Esophagus (tissue), 2 donors: ENCODE data around the gene LYPLA2. TPM values are rescaled to one million over a fixed set of nuclear protein-coding genes. Genes with fewer than 3 reads are reported as not detected.

Source experiments
- H3K27ac ChIP-seq, 2 donors: one replicate each; pipeline ENCODE4 v1.5.1; 2013; ENCODE audit warnings: low read depth in 2 of 2, mild to moderate bottlenecking in 2 of 2, inconsistent platforms in 1 of 2, low read length in 1 of 2, moderate library complexity in 1 of 2
- H3K27me3 ChIP-seq, 2 donors: one replicate each; pipeline ENCODE4 v1.6.1; 2013; ENCODE audit warnings: low read length in 2 of 2, control low read depth in 1 of 2, mild to moderate bottlenecking in 1 of 2; ENCODE audit not compliant: insufficient read depth in 2 of 2, control insufficient read depth in 1 of 2
- H3K36me3 ChIP-seq, 2 donors: one replicate each; pipeline ENCODE4 v1.6.1; 2013; ENCODE audit warnings: low read length in 1 of 2; ENCODE audit not compliant: control insufficient read depth in 2 of 2, insufficient read depth in 2 of 2
- H3K4me1 ChIP-seq, 2 donors: one replicate each; pipeline ENCODE4 v1.6.1; 2013; ENCODE audit warnings: low read length in 1 of 2; ENCODE audit not compliant: control insufficient read depth in 2 of 2, insufficient read depth in 2 of 2
- H3K4me3 ChIP-seq, 2 donors: one replicate each; pipeline ENCODE4 v1.5.1; 2013; ENCODE audit warnings: low read length in 2 of 2, mild to moderate bottlenecking in 2 of 2, low read depth in 1 of 2, moderate library complexity in 1 of 2
- H3K9me3 ChIP-seq, 2 donors: one replicate each; pipeline ENCODE4 v1.6.1; 2013; ENCODE audit warnings: mild to moderate bottlenecking in 2 of 2, low read depth in 1 of 2, low read length in 1 of 2, moderate library complexity in 1 of 2; ENCODE audit not compliant: control insufficient read depth in 2 of 2, insufficient read depth in 1 of 2
- whole genome bisulfite sequencing, 2 donors: extraction: QIAGEN DNeasy Blood & Tissue Kit; methylation state at CpG; one replicate each; pipeline ENCODE4 v1.1.7; 2013; 5-methylcytosine and 5-hydroxymethylcytosine counted together
- polyA plus RNA-seq, 2 donors: library from polyadenylated mRNA; stranded (reverse); fragments of 200-250 nt; gene quantifications; one replicate each; pipeline ENCODE4 v1.2.3, GENCODE V29; 2013
- donor health status: healthy with polysubstance abuse.
- donor health status: Bipolar disorder and iron deficiency.

The LYPLA2 gene
- 10 to 100 TPM; 44.4 to 63.7 TPM for polyA plus RNA-seq

- H3K27me3 ChIP-seq: no peaks in the 10 kb centered on the region
- H3K4me3 ChIP-seq: peak within 1 kb of the TSS; percentile 53 to 88
- H3K36me3 ChIP-seq: peaks cover 3 to 21% of the 10 kb centered on the region in 2 donors
- H3K4me1 ChIP-seq: peaks cover 7 to 15% of the 10 kb centered on the region in 2 donors
- WGBS, 2 donors: 1 to 2% methylated on average over 47 of the region's 47 CpGs
- H3K9me3 ChIP-seq: no peaks in the 10 kb centered on the region
- peak within 1 kb of the TSS; percentile 80 to 92 for H3K27ac ChIP-seq
Measured at GRCh38 chr1:23790696-23791515, at the start of gene LYPLA2. Gene LYPLA2 (plus strand): TSS chr1:23791145. CDS start chr1:23792683, 1,538 bp downstream.

DNA sequence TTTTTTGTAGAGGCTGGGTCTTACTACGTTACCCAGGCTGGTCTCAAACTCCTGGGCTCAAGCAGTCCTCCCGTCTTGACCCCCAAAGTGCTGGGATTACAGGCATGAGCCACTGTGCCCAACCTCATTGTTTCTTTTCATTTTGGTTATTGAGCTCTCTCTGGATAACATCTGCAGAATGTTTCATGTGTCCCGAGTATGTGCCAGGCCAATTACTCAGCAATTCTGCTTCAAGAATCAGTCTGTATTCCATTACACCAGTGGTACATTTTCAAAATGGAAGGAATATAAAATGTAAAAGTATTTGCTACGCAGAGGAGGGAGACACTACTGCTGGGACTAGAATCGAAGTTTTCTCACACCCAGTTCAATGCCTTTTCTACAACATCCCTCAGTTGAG, 49.3 kb upstream of the LYPLA2 start:
- H3K9me3 ChIP-seq: no peaks in the 10 kb centered on the region
- no peaks in the 10 kb centered on the region for H3K36me3 ChIP-seq
- 85 to 86% methylated on average over 5 of the region's 5 CpGs for WGBS, 2 donors
- no peaks in the 10 kb centered on the region for H3K4me1 ChIP-seq
- H3K27me3 ChIP-seq: no peaks in the 10 kb centered on the region
- no peak overlapping the region for H3K4me3 ChIP-seq
- H3K27ac ChIP-seq: no peak overlapping the region

- no peaks in the 10 kb centered on the region for H3K36me3 ChIP-seq
- peak overlapping the region; percentile 84 to 98 for H3K4me3 ChIP-seq
- H3K27ac ChIP-seq: peak overlapping the region; percentile 91 to 92
- no peaks in the 10 kb centered on the region for H3K4me1 ChIP-seq
- no peaks in the 10 kb centered on the region for H3K9me3 ChIP-seq
- no peaks in the 10 kb centered on the region for H3K27me3 ChIP-seq
- 9% methylated on average over 27 to 28 of the region's 28 CpGs for WGBS, 2 donors
Measured at GRCh38 chr1:23742670-23743286, 48.2 kb upstream of the LYPLA2 start.

GRCh38 chr1:23743287-23744152, 47.4 kb upstream of the LYPLA2 start, which contains the start of gene ELOA:
Gene ELOA (plus strand): TSS chr1:23743471. CDS start chr1:23743504, 33 bp downstream.
- Histone ChIP-seq H3K4me3 (peak within 1 kb of the TSS; percentile 84 to 98), H3K4me1 (no peaks in the 10 kb centered on the region), H3K9me3 (no peaks in the 10 kb centered on the region), H3K27ac (peak within 1 kb of the TSS; percentile 91 to 92), H3K36me3 (no peaks in the 10 kb centered on the region), H3K27me3 (no peaks in the 10 kb centered on the region)
- 0% methylated on average over 106 to 119 of the region's 119 CpGs for WGBS, 2 donors

DNA sequence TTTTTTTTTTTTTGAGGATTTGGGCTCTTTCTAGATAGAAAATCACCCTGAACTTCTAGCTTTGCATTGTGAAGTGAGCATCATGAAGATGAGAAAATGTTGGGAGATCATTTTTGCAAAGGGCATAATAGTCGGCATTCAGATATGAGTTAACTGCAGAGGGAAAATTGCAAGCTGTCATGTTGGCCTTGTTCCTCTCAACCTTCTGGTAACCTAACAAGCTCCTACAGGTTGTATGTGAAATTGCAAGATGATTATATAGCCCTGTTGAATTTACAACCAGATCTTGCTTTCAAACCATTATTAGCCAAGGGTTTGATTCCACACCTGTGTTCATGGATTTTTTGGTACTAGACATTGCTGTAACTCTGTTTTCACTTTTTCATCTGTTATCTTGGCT, 45.4 kb upstream of the LYPLA2 start:
- H3K27ac ChIP-seq: no peak overlapping the region
- no peaks in the 10 kb centered on the region for H3K4me1 ChIP-seq
- H3K9me3 ChIP-seq: no peaks in the 10 kb centered on the region
- no peak overlapping the region for H3K4me3 ChIP-seq
- H3K27me3 ChIP-seq: no peaks in the 10 kb centered on the region
- WGBS, 2 donors: 30 to 31% methylated on average over 1 of the region's 1 CpG
- no peaks in the 10 kb centered on the region for H3K36me3 ChIP-seq

GRCh38 chr1:23748016-23748415, 42.9 kb upstream of the LYPLA2 start:
- Histone ChIP-seq H3K9me3 (no peaks in the 10 kb centered on the region), H3K36me3 (peaks cover 4 to 23% of the 10 kb centered on the region in 2 donors), H3K27me3 (no peaks in the 10 kb centered on the region), H3K27ac (no peak overlapping the region), H3K4me1 (no peaks in the 10 kb centered on the region), H3K4me3 (no peak overlapping the region)
- 71 to 79% methylated on average over 3 of the region's 3 CpGs for WGBS, 2 donors

GRCh38 chr1:23751050-23751814, 39.7 kb upstream of the LYPLA2 start:
- no peaks in the 10 kb centered on the region for H3K9me3 ChIP-seq
- no peaks in the 10 kb centered on the region for H3K4me1 ChIP-seq
- no peak overlapping the region for H3K27ac ChIP-seq
- peaks cover 10 to 42% of the 10 kb centered on the region in 2 donors for H3K36me3 ChIP-seq
- no peak overlapping the region for H3K4me3 ChIP-seq
- 62 to 69% methylated on average over 11 of the region's 11 CpGs for WGBS, 2 donors
- no peaks in the 10 kb centered on the region for H3K27me3 ChIP-seq

- no peak overlapping the region for H3K27ac ChIP-seq
- H3K27me3 ChIP-seq: no peaks in the 10 kb centered on the region
- no peaks in the 10 kb centered on the region for H3K9me3 ChIP-seq
- H3K4me1 ChIP-seq: no peaks in the 10 kb centered on the region
- no peak overlapping the region for H3K4me3 ChIP-seq
- peaks cover 13 to 47% of the 10 kb centered on the region in 2 donors for H3K36me3 ChIP-seq
- whole genome bisulfite sequencing, 2 donors: 74 to 91% methylated on average over 4 of the region's 4 CpGs
Measured at GRCh38 chr1:23751815-23752200, 39.1 kb upstream of the LYPLA2 start.

DNA sequence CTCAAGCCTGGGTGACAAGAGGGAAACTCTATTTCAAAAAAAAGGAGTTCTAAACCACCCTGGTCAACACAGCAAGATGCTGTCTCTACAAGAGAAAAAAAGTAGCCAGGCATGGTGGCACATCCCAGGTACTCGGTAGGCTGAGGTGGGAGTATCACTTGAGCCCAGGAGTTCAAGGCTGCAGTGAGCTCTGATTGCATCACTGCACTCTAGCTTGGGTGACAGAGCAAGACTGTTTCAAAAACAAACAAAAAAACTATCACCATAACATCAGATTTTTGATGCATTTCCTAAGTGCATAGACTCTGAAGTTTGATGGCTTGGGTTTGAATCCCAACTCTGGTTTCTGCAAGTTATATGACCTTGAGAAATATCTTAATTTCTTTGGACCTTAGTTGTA, 38.0 kb upstream of the LYPLA2 start:
- 82 to 100% methylated on average over 1 of the region's 1 CpG for WGBS, 2 donors
- H3K36me3 ChIP-seq: peaks cover 18 to 50% of the 10 kb centered on the region in 2 donors

More for the DNA sequence above, 38.0 kb upstream of the LYPLA2 start:
- H3K27ac ChIP-seq: no peak overlapping the region
- H3K9me3 ChIP-seq: no peaks in the 10 kb centered on the region
- no peaks in the 10 kb centered on the region for H3K4me1 ChIP-seq
- no peak overlapping the region for H3K4me3 ChIP-seq
- no peaks in the 10 kb centered on the region for H3K27me3 ChIP-seq
